ENCODE results near the gene NSD1. TPM values are rescaled to one million over a fixed set of nuclear protein-coding genes. Genes with fewer than 3 reads are reported as not detected.

The NSD1 gene
- total RNA-seq, 2 experiments from 2014 or later = 87.6 to 93.3 TPM

DNA sequence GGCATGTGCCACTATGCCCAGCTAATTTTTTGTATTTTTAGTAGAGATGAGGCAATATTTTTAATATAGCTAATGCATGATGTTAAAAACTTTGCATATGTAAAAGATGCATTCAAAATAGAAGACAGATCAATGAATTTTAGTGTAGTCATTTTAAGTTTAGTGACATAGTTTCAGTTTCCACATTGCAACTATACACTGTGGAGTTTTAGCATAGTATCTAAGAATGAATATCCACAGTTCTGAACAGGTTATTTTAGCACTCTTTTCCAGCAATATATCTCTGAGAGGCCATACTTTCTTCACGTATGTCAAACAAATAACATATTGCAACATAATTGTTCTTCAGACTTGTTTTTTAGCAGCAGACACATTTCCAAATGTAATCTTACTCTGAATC, 130.6 kb downstream of the NSD1 start:
- no peak for ATAC-seq (ENCODE audit: poor library complexity)
- CTCF ChIA-PET = interaction anchor here (1.6 kb wide), 1 partner anchor 150 kb away, joined by 5 read pairs; no protein-coding TSS in a partner anchor
- peaks cover 91% of the 10 kb centered on the region for H3K36me3 Mint-ChIP-seq (ENCODE audit: low read depth)

DNA sequence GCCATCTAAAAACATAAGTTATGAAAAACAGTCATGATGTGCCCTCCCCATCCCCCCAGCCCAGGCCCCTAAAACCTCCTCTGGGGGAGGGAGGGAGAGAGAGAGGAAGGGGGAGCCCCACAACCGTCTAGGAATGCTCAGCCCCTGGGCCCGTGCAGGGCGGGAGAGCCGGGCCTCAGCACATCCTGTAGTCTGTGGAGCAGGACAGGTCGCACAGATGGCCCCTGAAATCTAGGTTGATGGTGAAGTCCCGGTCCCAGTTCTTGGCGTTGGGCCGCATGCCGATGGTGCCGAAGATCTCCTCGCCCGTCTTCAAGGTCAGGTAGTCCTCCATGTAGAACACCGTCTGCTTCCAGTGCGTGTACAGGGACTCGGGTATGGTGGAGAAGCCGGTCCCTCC, 131.8 kb downstream of the NSD1 start:
- ChIA-PET CTCF (no interaction called here), POLR2A (no interaction called here)
- ATAC-seq (ENCODE audit: poor library complexity) (no peak), DNase-seq (no peak)
- Mint-ChIP-seq H3K36me3 (ENCODE audit: low read depth) (peaks cover 91% of the 10 kb centered on the region), H3K9me3 (no peaks in the 10 kb centered on the region), H3K4me1 (ENCODE audit: low read depth) (no peaks in the 10 kb centered on the region), H3K4me3 (no peak overlapping the region), H3K27ac (no peak overlapping the region), H3K27me3 (no peaks in the 10 kb centered on the region)
- no peaks in the 10 kb centered on the region for H3K27me3 ChIP-seq (ENCODE audit: control insufficient read depth in 1 of 2, insufficient read depth in 2 of 2, low read length in 2 of 2)
- no peaks in the 10 kb centered on the region for H3K9me3 ChIP-seq (ENCODE audit: control insufficient read depth in 1 of 2, insufficient read depth in 1 of 2, low read length in 2 of 2)
- H3K4me1 ChIP-seq (ENCODE audit: insufficient read depth, low read length) = no peaks in the 10 kb centered on the region
- no peak for TF ChIP-seq CTCF (IDR thresholded peaks at IDR 0.05)
- H3K36me3 ChIP-seq (ENCODE audit: insufficient read depth, low read length) = peaks cover 91% of the 10 kb centered on the region
- H3K27ac ChIP-seq (ENCODE audit: low read depth in 1 of 2, low read length in 2 of 2) = no peak overlapping the region
- intact Hi-C loops (cut with DNase I, micrococcal nuclease) = no loop called here
- no peak overlapping the region for H3K4me3 ChIP-seq (ENCODE audit: low read length)

More for the DNA sequence above, 130.6 kb downstream of the NSD1 start:
- Histone ChIP-seq H3K27me3 (ENCODE audit: control insufficient read depth in 1 of 2, insufficient read depth in 2 of 2, low read length in 2 of 2) (no peaks in the 10 kb centered on the region), H3K36me3 (ENCODE audit: insufficient read depth, low read length) (peaks cover 90% of the 10 kb centered on the region), H3K4me1 (ENCODE audit: insufficient read depth, low read length) (no peaks in the 10 kb centered on the region), H3K27ac (ENCODE audit: low read depth in 1 of 2, low read length in 2 of 2) (no peak overlapping the region), H3K4me3 (ENCODE audit: low read length) (no peak overlapping the region), H3K9me3 (ENCODE audit: control insufficient read depth in 1 of 2, insufficient read depth in 1 of 2, low read length in 2 of 2) (no peaks in the 10 kb centered on the region)
- H3K9me3 Mint-ChIP-seq = no peaks in the 10 kb centered on the region
- no peak for DNase-seq
- H3K27me3 Mint-ChIP-seq = no peaks in the 10 kb centered on the region
- intact Hi-C loops (cut with DNase I, micrococcal nuclease) = no loop called here
- POLR2A ChIA-PET = no interaction called here
- H3K27ac Mint-ChIP-seq = no peak overlapping the region
- no peaks in the 10 kb centered on the region for H3K4me1 Mint-ChIP-seq (ENCODE audit: low read depth)
- H3K4me3 Mint-ChIP-seq = no peak overlapping the region
- TF ChIP-seq CTCF (IDR thresholded peaks at IDR 0.05) = no peak

GRCh38 chr5:177269232-177269895, 135.8 kb downstream of the NSD1 start:
- Histone ChIP-seq H3K36me3 (ENCODE audit: insufficient read depth, low read length) (peaks cover 92% of the 10 kb centered on the region), H3K4me1 (ENCODE audit: insufficient read depth, low read length) (no peaks in the 10 kb centered on the region), H3K9me3 (ENCODE audit: control insufficient read depth in 1 of 2, insufficient read depth in 1 of 2, low read length in 2 of 2) (no peaks in the 10 kb centered on the region), H3K4me3 (ENCODE audit: low read length) (no peak overlapping the region), H3K27ac (ENCODE audit: low read depth in 1 of 2, low read length in 2 of 2) (no peak overlapping the region), H3K27me3 (ENCODE audit: control insufficient read depth in 1 of 2, insufficient read depth in 2 of 2, low read length in 2 of 2) (no peaks in the 10 kb centered on the region)
- CTCF ChIA-PET = interaction anchor here (1.2 kb wide), 1 partner anchor 19 kb away, joined by 4 read pairs; no protein-coding TSS in a partner anchor
- ATAC-seq (ENCODE audit: poor library complexity) = no peak
- peaks cover 93% of the 10 kb centered on the region for H3K36me3 Mint-ChIP-seq (ENCODE audit: low read depth)
- intact Hi-C loops (cut with DNase I, micrococcal nuclease) = no loop called here
- DNase-seq = no peak
- no peaks in the 10 kb centered on the region for H3K4me1 Mint-ChIP-seq (ENCODE audit: low read depth)
- POLR2A ChIA-PET = no interaction called here
- H3K27me3 Mint-ChIP-seq = no peaks in the 10 kb centered on the region
- H3K9me3 Mint-ChIP-seq = no peaks in the 10 kb centered on the region
- H3K27ac Mint-ChIP-seq = no peak overlapping the region
- TF ChIP-seq CTCF (IDR thresholded peaks at IDR 0.05) = no peak
- no peak overlapping the region for H3K4me3 Mint-ChIP-seq

All from CD4-positive, alpha-beta T cell (primary cell).